BE2C (cell line): Measurements from ENCODE around the gene PARD3.

Experiments used
- DNase-seq: peaks from one replicate; pipeline ENCODE4 v3.0.0-alpha.2; 2020
- H3K27me3 ChIP-seq: fragments of 250-450 bp; sonication (Bioruptor Pico); 2 replicates; pipeline ENCODE4 v1.5.1; 2020; ENCODE audit warnings: mild to moderate bottlenecking
- H3K36me3 ChIP-seq: fragments of 250-450 bp; sonication (Bioruptor Pico); 2 replicates; pipeline ENCODE4 v1.5.1; 2020; ENCODE audit warnings: mild to moderate bottlenecking
- H3K4me1 ChIP-seq: fragments of 250-450 bp; sonication (Bioruptor Pico); 2 replicates; pipeline ENCODE4 v1.5.1; 2020
- H3K4me3 ChIP-seq: 2 replicates; pipeline ENCODE4 v1.5.1; 2011; ENCODE audit warnings: low read depth, low read length
- H3K9me3 ChIP-seq: fragments of 250-450 bp; sonication (Bioruptor Pico); 2 replicates; pipeline ENCODE4 v1.5.1; 2020
- CTCF ChIP-seq: IDR thresholded peaks from 2 replicates; pipeline ENCODE4 v1.5.1; 2012; ENCODE audit warnings: mild to moderate bottlenecking, low read depth, low read length

The PARD3 gene

GRCh38 chr10:34343764-34344163 lies 471.3 kb downstream of the PARD3 start:
- no peaks in the 10 kb centered on the region; the same call in none of the 2 replicates for H3K4me1 ChIP-seq
- DNase-seq, result no peak
- no peaks in the 10 kb centered on the region for H3K9me3 ChIP-seq
- TF ChIP-seq CTCF, result no peak
- H3K36me3 ChIP-seq, result no peaks in the 10 kb centered on the region
- no peak overlapping the region for H3K4me3 ChIP-seq
- H3K27me3 ChIP-seq, result no peaks in the 10 kb centered on the region

GRCh38 chr10:34341473-34341872 lies 473.6 kb downstream of the PARD3 start:
- Histone ChIP-seq H3K9me3 (no peaks in the 10 kb centered on the region), H3K4me3 (no peak overlapping the region), H3K36me3 (no peaks in the 10 kb centered on the region), H3K27me3 (no peaks in the 10 kb centered on the region), H3K4me1 (no peaks in the 10 kb centered on the region; the same call in none of the 2 replicates)
- TF ChIP-seq CTCF, result no peak
- no peak for DNase-seq

- Histone ChIP-seq H3K27me3 (no peaks in the 10 kb centered on the region), H3K36me3 (no peaks in the 10 kb centered on the region), H3K4me1 (no peaks in the 10 kb centered on the region; the same call in none of the 2 replicates)
These were observed 474.2 kb downstream of the PARD3 start for GRCh38 chr10:34340934-34341333.

GRCh38 chr10:34339816-34340553 lies 475.1 kb downstream of the PARD3 start:
- no peak for TF ChIP-seq CTCF
- H3K27me3 ChIP-seq, result no peaks in the 10 kb centered on the region
- DNase-seq, result no peak
- H3K36me3 ChIP-seq, result no peaks in the 10 kb centered on the region
- H3K4me1 ChIP-seq, result no peaks in the 10 kb centered on the region; the same call in none of the 2 replicates
- H3K9me3 ChIP-seq, result no peaks in the 10 kb centered on the region
- no peak overlapping the region for H3K4me3 ChIP-seq

More at GRCh38 chr10:34340934-34341333, 474.2 kb downstream of the PARD3 start:
- TF ChIP-seq CTCF, result no peak
- no peak for DNase-seq
- Histone ChIP-seq H3K4me3 (no peak overlapping the region), H3K9me3 (no peaks in the 10 kb centered on the region)

GRCh38 chr10:34337917-34338316 lies 477.2 kb downstream of the PARD3 start:
- DNase-seq, result no peak
- TF ChIP-seq CTCF, result no peak
- no peaks in the 10 kb centered on the region for H3K36me3 ChIP-seq
- H3K9me3 ChIP-seq, result no peaks in the 10 kb centered on the region
- H3K4me1 ChIP-seq, result no peaks in the 10 kb centered on the region; the same call in none of the 2 replicates
- no peaks in the 10 kb centered on the region for H3K27me3 ChIP-seq
- H3K4me3 ChIP-seq, result no peak overlapping the region

- Histone ChIP-seq H3K9me3 (no peaks in the 10 kb centered on the region), H3K27me3 (no peaks in the 10 kb centered on the region), H3K4me3 (no peak overlapping the region), H3K36me3 (no peaks in the 10 kb centered on the region), H3K4me1 (no peaks in the 10 kb centered on the region; the same call in none of the 2 replicates)
- no peak for TF ChIP-seq CTCF
- DNase-seq, result no peak
These were observed 479.0 kb downstream of the PARD3 start for GRCh38 chr10:34335960-34336690.
